Prostate gland (tissue), 2 donors: ENCODE data around the gene TRIM67.

Experiments
- CTCF ChIP-seq, 4 experiments: fragments of 200-600 bp in 2 of 4; fragments of 450-650 bp in 2 of 4; sonication (generic) in 2 of 4; IDR thresholded peaks; 1 replicate in 3 of 4; 2 replicates in 1 of 4; pipeline ENCODE4 v1.5.1; 2016 to 2019; ENCODE audit warnings: antibody characterized with exemption in 4 of 4, mild to moderate bottlenecking in 2 of 4, moderate library complexity in 2 of 4
- POLR2A ChIP-seq: fragments of 450-650 bp; IDR thresholded peaks from one replicate; pipeline ENCODE4 v1.6.1; 2016; ENCODE audit warnings: antibody characterized with exemption, mild to moderate bottlenecking
- POLR2AphosphoS5 ChIP-seq: sonication (generic); formaldehyde crosslinking; IDR thresholded peaks from one replicate; pipeline ENCODE4 v1.6.1; 2017; ENCODE audit warnings: antibody characterized with exemption

- no peak for TF ChIP-seq CTCF (IDR thresholded peaks at IDR 0.05)
- TF ChIP-seq POLR2A, result no peak
- TF ChIP-seq POLR2AphosphoS5, result no peak
Observed at GRCh38 chr1:231130544-231130943, 31.3 kb upstream of the TRIM67 start.
